Endodermal cell (in vitro differentiated cells): ENCODE measurements around the gene DNHD1. TPM values are rescaled to one million over a fixed set of nuclear protein-coding genes. Genes with fewer than 3 reads are reported as not detected.

Experiments used
- DNase-seq: peaks from one replicate; pipeline ENCODE4 v3.0.0-alpha.2; 2017
- H3K27ac ChIP-seq: 2 replicates; pipeline ENCODE4 v1.5.1; 2013; ENCODE audit warnings: mild to moderate bottlenecking, low read depth, low read length, moderate library complexity
- H3K27me3 ChIP-seq: 2 replicates; pipeline ENCODE4 v1.6.1; 2013; ENCODE audit warnings: mild to moderate bottlenecking, low read length, moderate library complexity; ENCODE audit not compliant: insufficient read depth, control insufficient read depth, poor library complexity, severe bottlenecking
- H3K36me3 ChIP-seq: 2 replicates; pipeline ENCODE4 v1.7.0; 2013; ENCODE audit warnings: mild to moderate bottlenecking, low read length, moderate library complexity; ENCODE audit not compliant: control insufficient read depth, insufficient read depth
- H3K4me1 ChIP-seq: one replicate; pipeline ENCODE4 v1.7.0; 2013; ENCODE audit warnings: low read length; ENCODE audit not compliant: control insufficient read depth, insufficient read depth
- H3K4me3 ChIP-seq: 2 replicates; pipeline ENCODE4 v1.5.1; 2013; ENCODE audit warnings: mild to moderate bottlenecking, low read length, moderate library complexity
- H3K9ac ChIP-seq: 2 replicates; pipeline ENCODE4 v1.6.1; 2013; ENCODE audit warnings: mild to moderate bottlenecking, low read length, moderate library complexity; ENCODE audit not compliant: poor library complexity, severe bottlenecking; ENCODE audit errors: extremely low read depth
- H3K9me3 ChIP-seq: 2 replicates; pipeline ENCODE4 v1.6.1; 2013; ENCODE audit warnings: mild to moderate bottlenecking, low read length, moderate library complexity; ENCODE audit not compliant: control insufficient read depth
- H3K27ac Mint-ChIP-seq: 2 replicates; pipeline ENCODE4 v1.8.0; 2020; ENCODE audit warnings: mixed read lengths
- H3K27me3 Mint-ChIP-seq: 2 replicates; pipeline ENCODE4 v1.8.0; 2021; ENCODE audit warnings: mild to moderate bottlenecking, mixed read lengths; ENCODE audit not compliant: insufficient read depth
- H3K36me3 Mint-ChIP-seq: 2 replicates; pipeline ENCODE4 v1.8.0; 2020; ENCODE audit warnings: low read depth, mixed read lengths
- H3K4me1 Mint-ChIP-seq: 2 replicates; pipeline ENCODE4 v1.8.0; 2020; ENCODE audit warnings: mixed read lengths
- H3K4me3 Mint-ChIP-seq: 2 replicates; pipeline ENCODE4 v1.8.0; 2020; ENCODE audit warnings: mild to moderate bottlenecking, moderate library complexity, mixed read lengths
- H3K9me3 Mint-ChIP-seq: 2 replicates; pipeline ENCODE4 v1.8.0; 2020; ENCODE audit warnings: mild to moderate bottlenecking, mixed read lengths
- WGBS, 2 experiments: methylation state at CpG; one replicate each; pipeline versions ENCODE4 v1.1.5 to v1.1.7; 2013; ENCODE audit warnings: missing lambda C conversion rate in 2 of 2, mixed read lengths in 1 of 2; ENCODE audit not compliant: insufficient coverage in 1 of 2, insufficient read length in 1 of 2; 5-methylcytosine and 5-hydroxymethylcytosine counted together
- total RNA-seq, 2 donors: library from RNA; stranded (reverse); fragmentation: NEBNext Ultra II Directional in 1 of 2; extraction: Animal tissue kit (Norgen Biotek cat#: 25700) in 1 of 2; gene quantifications; 2 replicates in 1 of 2; 3 replicates in 1 of 2; pipeline ENCODE4 v1.2.1, GENCODE V29; 2021
- TF ChIP-seq, protein P1 (sequence below): fragments of 200-600 bp; sonication (generic); conservative IDR thresholded peaks from 2 replicates; pipeline ENCODE4 v1.5.0; 2021; ENCODE audit warnings: antibody characterized with exemption, mild to moderate bottlenecking

DNHD1 gene
- total RNA-seq, 2 donors from 2014 or later = 11.0 to 12.2 TPM

DNA sequence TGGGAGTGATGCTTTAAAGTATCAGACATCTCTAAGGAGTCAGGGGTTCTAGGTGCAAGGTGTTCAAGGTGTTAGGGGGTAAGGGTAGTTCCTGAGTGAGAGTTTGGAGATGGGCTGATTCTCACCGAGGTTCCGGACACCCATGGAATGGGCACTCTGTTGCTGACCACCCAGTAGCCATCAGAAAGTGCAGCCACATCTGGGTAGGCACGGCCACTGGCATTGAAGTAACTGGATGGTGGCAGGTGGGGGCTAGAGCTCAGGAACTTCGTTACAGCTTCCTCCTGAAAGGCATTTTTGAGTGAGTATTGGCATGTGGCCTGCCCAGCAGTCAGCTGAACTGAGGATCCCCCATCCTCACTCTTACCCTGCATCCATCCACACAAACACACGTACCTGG, 118.0 kb downstream of the DNHD1 start:
- no peak overlapping the region for H3K4me3 ChIP-seq
- Mint-ChIP-seq H3K36me3 (peaks cover 37% of the 10 kb centered on the region), H3K4me3 (no peak overlapping the region), H3K9me3 (no peaks in the 10 kb centered on the region), H3K27ac (no peak overlapping the region), H3K4me1 (peaks cover 6% of the 10 kb centered on the region), H3K27me3 (no peaks in the 10 kb centered on the region)
- H3K9ac ChIP-seq = no peak overlapping the region
- 92 to 93% methylated on average over 3 to 5 of the region's 5 CpGs for WGBS, 2 experiments
- no peak overlapping the region for H3K27ac ChIP-seq
- TF ChIP-seq, protein P1, sequence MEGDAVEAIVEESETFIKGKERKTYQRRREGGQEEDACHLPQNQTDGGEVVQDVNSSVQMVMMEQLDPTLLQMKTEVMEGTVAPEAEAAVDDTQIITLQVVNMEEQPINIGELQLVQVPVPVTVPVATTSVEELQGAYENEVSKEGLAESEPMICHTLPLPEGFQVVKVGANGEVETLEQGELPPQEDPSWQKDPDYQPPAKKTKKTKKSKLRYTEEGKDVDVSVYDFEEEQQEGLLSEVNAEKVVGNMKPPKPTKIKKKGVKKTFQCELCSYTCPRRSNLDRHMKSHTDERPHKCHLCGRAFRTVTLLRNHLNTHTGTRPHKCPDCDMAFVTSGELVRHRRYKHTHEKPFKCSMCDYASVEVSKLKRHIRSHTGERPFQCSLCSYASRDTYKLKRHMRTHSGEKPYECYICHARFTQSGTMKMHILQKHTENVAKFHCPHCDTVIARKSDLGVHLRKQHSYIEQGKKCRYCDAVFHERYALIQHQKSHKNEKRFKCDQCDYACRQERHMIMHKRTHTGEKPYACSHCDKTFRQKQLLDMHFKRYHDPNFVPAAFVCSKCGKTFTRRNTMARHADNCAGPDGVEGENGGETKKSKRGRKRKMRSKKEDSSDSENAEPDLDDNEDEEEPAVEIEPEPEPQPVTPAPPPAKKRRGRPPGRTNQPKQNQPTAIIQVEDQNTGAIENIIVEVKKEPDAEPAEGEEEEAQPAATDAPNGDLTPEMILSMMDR = no peak
- H3K9me3 ChIP-seq = no peaks in the 10 kb centered on the region
- H3K36me3 ChIP-seq = peaks cover 33% of the 10 kb centered on the region
- no peaks in the 10 kb centered on the region for H3K4me1 ChIP-seq
- H3K27me3 ChIP-seq = no peaks in the 10 kb centered on the region
- no peak for DNase-seq

DNA sequence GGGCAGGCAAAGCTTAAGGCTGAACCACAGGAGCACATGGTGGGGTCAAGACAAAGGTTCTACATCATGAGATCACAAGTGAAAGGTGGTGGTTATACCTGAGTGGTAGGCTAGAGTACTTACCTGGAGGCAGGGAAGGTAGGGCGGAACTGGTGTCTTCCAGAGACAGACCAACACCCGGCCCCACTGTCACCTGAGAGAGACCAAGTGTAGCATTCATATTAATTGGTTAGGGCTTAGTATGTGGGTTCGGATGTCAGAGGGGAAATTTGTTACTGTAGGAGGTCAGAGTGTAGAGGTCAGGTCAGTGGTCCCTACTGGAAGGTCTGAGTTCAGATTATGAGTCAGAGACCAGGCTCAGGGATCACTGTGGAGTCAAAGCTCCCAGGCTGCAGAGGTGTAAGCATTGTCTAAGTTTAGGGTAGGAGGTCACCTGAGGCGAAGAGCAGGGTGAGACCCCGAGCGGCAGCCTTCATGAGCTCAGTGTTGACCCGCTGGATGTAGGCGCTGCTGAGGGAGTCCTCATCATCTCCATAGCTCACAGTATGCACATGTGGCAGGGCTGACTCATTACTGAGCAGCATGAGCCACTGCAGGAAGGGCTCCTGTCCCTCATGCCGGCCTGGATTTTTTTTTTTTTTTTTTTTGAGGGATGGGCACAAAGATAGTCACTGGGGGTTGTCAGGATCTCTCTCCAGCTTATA, 119.0 kb downstream of the DNHD1 start:
- peaks cover 2% of the 10 kb centered on the region for H3K4me1 ChIP-seq
- no peak overlapping the region for H3K27ac ChIP-seq
- H3K36me3 ChIP-seq = peaks cover 23% of the 10 kb centered on the region
- H3K9ac ChIP-seq = no peak overlapping the region
- H3K9me3 ChIP-seq = no peaks in the 10 kb centered on the region
- no peak for DNase-seq
- no peak overlapping the region for H3K4me3 ChIP-seq
- Mint-ChIP-seq H3K27me3 (no peaks in the 10 kb centered on the region), H3K4me3 (no peak overlapping the region), H3K27ac (no peak overlapping the region), H3K36me3 (peaks cover 27% of the 10 kb centered on the region), H3K9me3 (no peaks in the 10 kb centered on the region), H3K4me1 (peaks cover 5% of the 10 kb centered on the region)
- no peaks in the 10 kb centered on the region for H3K27me3 ChIP-seq
- TF ChIP-seq, protein P1 = no peak
- WGBS, 2 experiments = 89 to 98% methylated on average over 5 to 9 of the region's 9 CpGs

DNA sequence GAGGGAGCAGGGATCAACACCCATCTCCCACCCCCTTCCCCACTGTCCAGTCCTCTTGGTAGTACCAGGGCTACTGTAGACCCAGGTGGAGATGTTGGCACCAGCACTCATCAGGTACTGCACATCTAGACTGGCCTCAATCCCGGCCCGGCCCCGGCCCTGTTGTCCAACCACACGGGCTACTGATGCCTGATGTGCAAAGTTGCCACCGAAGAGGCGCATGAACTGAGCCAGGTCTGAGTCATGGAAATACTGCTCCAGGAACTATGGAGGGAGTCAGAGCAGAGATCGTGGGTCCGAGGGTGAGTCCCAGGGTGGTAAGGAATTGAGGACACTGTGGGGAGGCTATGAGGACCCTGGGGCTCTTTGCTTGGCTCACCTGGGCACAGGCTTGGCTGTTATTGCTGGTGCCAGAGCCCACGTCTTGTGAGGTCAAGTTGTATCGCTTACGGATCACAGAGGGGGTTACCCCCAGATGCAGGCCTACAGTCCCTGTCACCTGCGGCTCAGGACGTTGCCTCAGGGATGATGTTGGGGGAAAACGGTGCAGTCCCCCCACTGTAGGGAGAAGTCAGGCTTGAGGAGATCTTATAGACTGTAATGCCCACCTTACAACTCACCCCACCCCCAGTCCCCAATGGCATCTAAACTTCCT, 119.6 kb downstream of the DNHD1 start:
- Histone ChIP-seq H3K9ac (no peak overlapping the region), H3K27me3 (no peaks in the 10 kb centered on the region), H3K36me3 (peaks cover 19% of the 10 kb centered on the region), H3K27ac (no peak overlapping the region), H3K4me1 (peaks cover 7% of the 10 kb centered on the region), H3K4me3 (no peak overlapping the region), H3K9me3 (no peaks in the 10 kb centered on the region)
- 91 to 100% methylated on average over 9 to 14 of the region's 14 CpGs for WGBS, 2 experiments
- Mint-ChIP-seq H3K27ac (peak overlapping the region; percentile 28), H3K9me3 (no peaks in the 10 kb centered on the region), H3K4me1 (no peaks in the 10 kb centered on the region), H3K4me3 (no peak overlapping the region), H3K27me3 (no peaks in the 10 kb centered on the region), H3K36me3 (peaks cover 23% of the 10 kb centered on the region)
- TF ChIP-seq, protein P1 = no peak
- no peak for DNase-seq
